GM10266 (cell line): Measurements from ENCODE around the gene BNC2.

Experiments used
- DNase-seq: peaks from one replicate; pipeline ENCODE4 v3.0.0; 2012; ENCODE audit errors: extremely low spot score
- CTCF ChIP-seq: IDR thresholded peaks from 2 replicates; pipeline ENCODE4 v1.5.1; 2012; ENCODE audit warnings: mild to moderate bottlenecking, low read depth; ENCODE audit not compliant: control insufficient read depth, insufficient read depth; ENCODE audit errors: missing control alignments

The BNC2 gene

GRCh38 chr9:16594787-16595186 lies 275.7 kb downstream of the BNC2 start:
- TF ChIP-seq CTCF: no peak
- no peak for DNase-seq

- DNase-seq: no peak
- TF ChIP-seq CTCF: no peak
These were observed 276.7 kb downstream of the BNC2 start for GRCh38 chr9:16593746-16594145.

- no peak for DNase-seq
- no peak for TF ChIP-seq CTCF
These were observed 279.4 kb downstream of the BNC2 start for GRCh38 chr9:16591092-16591491.

GRCh38 chr9:16585591-16585990 lies 284.9 kb downstream of the BNC2 start:
- TF ChIP-seq CTCF: no peak
- DNase-seq: no peak

- DNase-seq: no peak
- TF ChIP-seq CTCF: no peak
These were observed 290.5 kb downstream of the BNC2 start for GRCh38 chr9:16579872-16580432.

GRCh38 chr9:16575986-16576245 lies 294.6 kb downstream of the BNC2 start:
- DNase-seq: no peak
- TF ChIP-seq CTCF: no peak

GRCh38 chr9:16575142-16575985 lies 295.1 kb downstream of the BNC2 start:
- TF ChIP-seq CTCF: no peak
- DNase-seq: no peak
